Ishikawa (cell line): ENCODE results near the gene DNLZ.

Source experiments
- CEBPB ChIP-seq: IDR thresholded peaks from 2 replicates; pipeline ENCODE4 v1.6.1; 2012
- CREB1 ChIP-seq: IDR thresholded peaks from 2 replicates; pipeline ENCODE4 v1.6.1; 2012; ENCODE audit warnings: low read depth
- EGR1 ChIP-seq: IDR thresholded peaks from 2 replicates; pipeline ENCODE4 v1.6.1; 2012
- EP300 ChIP-seq: IDR thresholded peaks from 2 replicates; pipeline ENCODE4 v1.6.1; 2012; ENCODE audit warnings: borderline replicate concordance
- FOXM1 ChIP-seq: IDR thresholded peaks from 2 replicates; pipeline ENCODE4 v1.6.1; 2012; ENCODE audit warnings: low read depth, borderline replicate concordance
- NFIC ChIP-seq: IDR thresholded peaks from 2 replicates; pipeline ENCODE4 v1.6.1; 2012
- RAD21 ChIP-seq: IDR thresholded peaks from 2 replicates; pipeline ENCODE4 v1.6.1; 2012; ENCODE audit warnings: low read depth
- TAF1 ChIP-seq: IDR thresholded peaks from 2 replicates; pipeline ENCODE4 v1.6.1; 2012; ENCODE audit warnings: low read depth, mild to moderate bottlenecking
- TCF12 ChIP-seq: IDR thresholded peaks from 2 replicates; pipeline ENCODE4 v1.6.1; 2012; ENCODE audit warnings: low read depth
- USF1 ChIP-seq: IDR thresholded peaks from 2 replicates; pipeline ENCODE4 v1.6.1; 2012
- YY1 ChIP-seq: IDR thresholded peaks from 2 replicates; pipeline ENCODE4 v1.6.1; 2012; ENCODE audit warnings: low read depth
- ZBTB7A ChIP-seq: IDR thresholded peaks from 2 replicates; pipeline ENCODE4 v1.6.1; 2012; ENCODE audit warnings: low read depth
- TF ChIP-seq, protein P1 (sequence below): IDR thresholded peaks from 2 replicates; pipeline ENCODE4 v1.6.1; 2012; ENCODE audit warnings: low read depth, mild to moderate bottlenecking
- TF ChIP-seq, protein P2 (sequence below): IDR thresholded peaks from 2 replicates; pipeline ENCODE4 v1.6.1; 2012

DNA sequence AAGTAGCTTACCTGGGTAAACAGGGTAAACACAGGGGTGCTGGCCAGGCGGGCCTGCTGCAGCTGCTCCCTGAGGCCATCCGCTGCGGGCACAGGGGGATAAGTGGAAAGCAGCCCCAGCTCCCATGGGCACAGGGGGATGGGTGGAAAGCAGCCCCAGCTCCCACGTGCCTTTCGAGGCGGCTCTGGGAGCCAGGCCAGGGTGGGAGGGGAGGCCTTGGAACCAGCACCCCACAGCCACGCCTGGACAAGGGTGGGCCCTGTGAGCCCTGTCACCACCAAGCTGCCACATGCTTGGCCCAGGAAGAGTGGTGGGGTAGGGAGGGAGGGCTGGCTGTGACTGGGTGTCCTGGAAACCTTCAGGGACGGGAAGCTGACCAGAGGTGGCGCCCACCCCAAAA is 17.8 kb upstream of the DNLZ start:
- TF ChIP-seq, protein P1, sequence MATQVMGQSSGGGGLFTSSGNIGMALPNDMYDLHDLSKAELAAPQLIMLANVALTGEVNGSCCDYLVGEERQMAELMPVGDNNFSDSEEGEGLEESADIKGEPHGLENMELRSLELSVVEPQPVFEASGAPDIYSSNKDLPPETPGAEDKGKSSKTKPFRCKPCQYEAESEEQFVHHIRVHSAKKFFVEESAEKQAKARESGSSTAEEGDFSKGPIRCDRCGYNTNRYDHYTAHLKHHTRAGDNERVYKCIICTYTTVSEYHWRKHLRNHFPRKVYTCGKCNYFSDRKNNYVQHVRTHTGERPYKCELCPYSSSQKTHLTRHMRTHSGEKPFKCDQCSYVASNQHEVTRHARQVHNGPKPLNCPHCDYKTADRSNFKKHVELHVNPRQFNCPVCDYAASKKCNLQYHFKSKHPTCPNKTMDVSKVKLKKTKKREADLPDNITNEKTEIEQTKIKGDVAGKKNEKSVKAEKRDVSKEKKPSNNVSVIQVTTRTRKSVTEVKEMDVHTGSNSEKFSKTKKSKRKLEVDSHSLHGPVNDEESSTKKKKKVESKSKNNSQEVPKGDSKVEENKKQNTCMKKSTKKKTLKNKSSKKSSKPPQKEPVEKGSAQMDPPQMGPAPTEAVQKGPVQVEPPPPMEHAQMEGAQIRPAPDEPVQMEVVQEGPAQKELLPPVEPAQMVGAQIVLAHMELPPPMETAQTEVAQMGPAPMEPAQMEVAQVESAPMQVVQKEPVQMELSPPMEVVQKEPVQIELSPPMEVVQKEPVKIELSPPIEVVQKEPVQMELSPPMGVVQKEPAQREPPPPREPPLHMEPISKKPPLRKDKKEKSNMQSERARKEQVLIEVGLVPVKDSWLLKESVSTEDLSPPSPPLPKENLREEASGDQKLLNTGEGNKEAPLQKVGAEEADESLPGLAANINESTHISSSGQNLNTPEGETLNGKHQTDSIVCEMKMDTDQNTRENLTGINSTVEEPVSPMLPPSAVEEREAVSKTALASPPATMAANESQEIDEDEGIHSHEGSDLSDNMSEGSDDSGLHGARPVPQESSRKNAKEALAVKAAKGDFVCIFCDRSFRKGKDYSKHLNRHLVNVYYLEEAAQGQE, result no peak
- TF ChIP-seq TCF12 (no peak), FOXM1 (no peak), YY1 (no peak), CREB1 (no peak), USF1 (no peak), RAD21 (no peak), EGR1 (no peak), NFIC (no peak), ZBTB7A (no peak), EP300 (no peak), TAF1 (no peak), CEBPB (no peak)
- TF ChIP-seq, protein P2, sequence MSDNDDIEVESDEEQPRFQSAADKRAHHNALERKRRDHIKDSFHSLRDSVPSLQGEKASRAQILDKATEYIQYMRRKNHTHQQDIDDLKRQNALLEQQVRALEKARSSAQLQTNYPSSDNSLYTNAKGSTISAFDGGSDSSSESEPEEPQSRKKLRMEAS, result no peak
